GM10248 (cell line): ENCODE measurements around the gene PAPLN.
A peak's percentile ranks its signal among the peaks of the same experiment; 100 is the strongest.
"Not testable (repeated sequence)": the region's sequence is repeated elsewhere in the genome, so short reads cannot be mapped to it uniquely, and the experiment has no call there.

Experiments used
- CTCF ChIA-PET: fragments of 300-600 bp; sonication (Branson Sonifier 250); formaldehyde crosslinking; extraction: SDS; loops from one replicate; lab custom pipeline; 2021; ENCODE audit warnings: antibody characterized with exemption; lab: Yijun Ruan, JAX
- POLR2A ChIA-PET: fragments of 350-650 bp; sonication (Branson Sonifier 250); formaldehyde crosslinking; extraction: SDS; loops from one replicate; lab custom pipeline; 2020; ENCODE audit warnings: antibody characterized with exemption; lab: Yijun Ruan, JAX
- DNase-seq: peaks from one replicate; pipeline ENCODE4 v3.0.0; 2012; ENCODE audit errors: extremely low spot score
- CTCF ChIP-seq: IDR thresholded peaks from 2 replicates; pipeline ENCODE4 v1.5.1; 2012; ENCODE audit warnings: mild to moderate bottlenecking, low read depth; ENCODE audit errors: extremely low read depth, missing control alignments, control extremely low read depth

The PAPLN gene

GRCh38 chr14:73237219-73237785 lies at the start of gene PAPLN:
TSS of gene PAPLN (plus strand) at chr14:73237506. CDS start at chr14:73239779, 2,273 bp downstream.
- DNase-seq: peak; percentile 60
- CTCF ChIA-PET: no interaction called here
- TF ChIP-seq CTCF: no peak
- POLR2A ChIA-PET: no interaction called here

- ChIA-PET CTCF (interaction anchor here (1.1 to 1.3 kb wide), 2 partner anchors 15 to 35 kb away, joined by 3 read pairs; no protein-coding TSS in a partner anchor), POLR2A (no interaction called here)
- no peak for TF ChIP-seq CTCF
- DNase-seq: no peak
Observed at GRCh38 chr14:73188501-73188911, 48.8 kb upstream of the PAPLN start.

GRCh38 chr14:73189651-73190050 lies 47.7 kb upstream of the PAPLN start:
- CTCF ChIA-PET: no interaction called here
- POLR2A ChIA-PET: no interaction called here
- no peak for DNase-seq
- TF ChIP-seq CTCF: no peak

- no peak for DNase-seq
- POLR2A ChIA-PET: no interaction called here
- TF ChIP-seq CTCF: no peak
- CTCF ChIA-PET: interaction anchor here (1.2 to 1.4 kb wide), 2 partner anchors 9 to 41 kb away, joined by 3 to 5 read pairs; no protein-coding TSS in a partner anchor
Observed at GRCh38 chr14:73191441-73191840, 45.9 kb upstream of the PAPLN start.

- DNase-seq, CTCF ChIA-PET, POLR2A ChIA-PET: not testable (repeated sequence)
Observed at GRCh38 chr14:73194306-73194705, 43.0 kb upstream of the PAPLN start.

- no peak for TF ChIP-seq CTCF
- ChIA-PET POLR2A (no interaction called here), CTCF (interaction anchor here (1.6 kb wide), 1 partner anchor 19 kb away, joined by 3 read pairs; no protein-coding TSS in a partner anchor)
- no peak for DNase-seq
Observed at GRCh38 chr14:73198253-73198652, 39.1 kb upstream of the PAPLN start.

GRCh38 chr14:73203527-73203926 lies 33.8 kb upstream of the PAPLN start:
- ChIA-PET CTCF (interaction anchor here (1.1 kb wide), 1 partner anchor 30 kb away, joined by 3 read pairs; no protein-coding TSS in a partner anchor), POLR2A (no interaction called here)
- no peak for TF ChIP-seq CTCF
- DNase-seq: no peak
